ENCODE data around the gene NCOA7.
"Not testable (repeated sequence)": the region's sequence is repeated elsewhere in the genome, so short reads cannot be mapped to it uniquely, and the experiment has no call there.

The NCOA7 gene

DNA sequence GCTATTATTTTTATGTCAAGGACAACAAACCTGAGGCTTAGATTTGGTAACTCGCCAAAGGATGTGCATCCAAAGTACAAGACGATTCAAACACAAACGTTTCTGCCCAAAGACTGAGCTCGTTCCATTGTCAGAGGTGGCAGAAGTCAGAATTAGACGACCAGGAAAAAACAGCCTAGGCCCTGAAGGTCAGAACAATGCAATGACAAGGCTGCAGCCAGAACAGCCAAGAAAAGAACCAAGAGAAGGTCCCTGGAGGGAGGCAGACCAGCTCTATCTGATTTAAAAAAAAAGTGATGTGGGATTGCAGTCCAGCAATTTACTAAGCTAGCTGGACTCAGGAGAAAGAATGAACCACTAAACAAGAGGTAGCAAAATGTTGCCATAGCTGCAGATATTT, 54.2 kb downstream of the NCOA7 start:
- DNase-seq, result no peak

- DNase-seq, result no peak
These were observed 55.7 kb downstream of the NCOA7 start for GRCh38 chr6:125846292-125847024.

DNA sequence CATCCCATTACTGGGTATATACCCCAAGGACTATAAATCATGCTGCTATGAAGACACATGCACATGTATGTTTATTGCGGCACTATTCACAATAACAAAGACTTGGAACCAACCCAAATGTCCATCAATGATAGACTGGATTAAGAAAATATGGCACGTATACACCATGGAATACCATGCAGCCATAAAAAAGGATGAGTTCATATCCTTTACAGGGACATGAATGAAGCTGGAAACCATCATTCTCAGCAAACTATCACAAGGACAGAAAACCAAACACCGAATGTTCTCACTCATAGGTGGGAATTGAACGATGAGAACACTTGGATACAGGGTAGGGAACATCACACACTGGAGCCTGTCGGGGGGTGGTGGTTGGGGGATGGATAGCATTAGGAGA, 57.5 kb downstream of the NCOA7 start:
- DNase-seq, result not testable (repeated sequence)

GRCh38 chr6:125850361-125850760, 59.6 kb downstream of the NCOA7 start:
- no peak for DNase-seq

DNA sequence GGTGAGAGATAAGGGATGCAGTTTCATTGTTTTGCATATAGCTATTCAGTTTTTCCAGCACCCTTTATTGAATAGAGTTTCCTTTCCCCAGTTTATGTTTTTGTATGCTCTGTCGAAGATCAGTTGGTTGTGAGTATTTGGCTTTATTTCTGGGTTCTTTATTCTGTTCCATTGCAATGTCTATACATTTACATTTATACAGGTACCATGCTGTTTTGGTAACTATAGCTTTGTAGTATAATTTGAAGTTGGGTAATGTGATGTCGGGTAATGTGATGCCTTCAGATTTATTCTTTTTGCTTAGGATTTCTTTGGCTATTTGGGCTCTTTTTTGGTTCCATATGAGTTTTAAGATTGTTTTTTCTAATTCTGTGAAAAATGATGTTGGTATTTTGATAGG, 61.8 kb downstream of the NCOA7 start:
- DNase-seq, result no peak

- DNase-seq, result no peak
These were observed 62.4 kb downstream of the NCOA7 start for GRCh38 chr6:125853168-125853567.

DNA sequence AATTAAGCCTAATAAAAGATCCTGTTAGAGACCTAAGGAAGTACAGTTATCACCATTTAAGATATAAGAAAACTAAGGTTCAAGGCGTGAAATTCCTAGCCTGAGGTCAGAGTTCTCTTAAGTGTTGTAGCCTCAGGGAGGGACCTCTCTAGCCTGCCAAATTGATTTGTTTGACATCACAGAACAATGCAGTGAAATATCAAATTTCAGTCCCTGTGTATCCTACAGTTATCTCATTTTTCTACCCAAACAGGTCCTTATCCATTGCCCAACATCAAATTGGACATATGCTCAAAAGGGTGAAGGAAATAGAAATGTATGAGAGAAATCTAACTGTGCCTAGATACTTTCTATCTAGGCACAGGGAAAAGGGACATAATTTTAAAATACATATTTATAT, 63.0 kb downstream of the NCOA7 start:
- no peak for DNase-seq

DNA sequence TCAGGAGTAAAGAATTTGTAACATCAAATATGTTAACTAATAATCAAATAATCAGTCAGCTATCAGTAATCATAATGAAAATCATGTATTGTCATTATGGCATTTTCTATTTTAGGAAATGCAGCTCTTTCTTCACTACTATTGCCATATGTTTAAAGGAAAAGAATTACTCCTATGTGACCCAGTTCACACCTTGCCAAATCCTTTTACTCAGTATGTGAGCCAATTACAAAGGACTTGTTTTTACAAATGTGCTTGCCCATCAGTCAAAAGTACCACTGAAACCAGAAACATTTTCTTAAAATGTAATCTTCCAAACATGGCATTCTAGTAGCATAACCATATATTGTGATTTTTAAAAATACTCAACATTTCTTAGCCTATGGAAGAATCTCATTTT, 63.6 kb downstream of the NCOA7 start:
- no peak for DNase-seq

- DNase-seq, result no peak
These were observed 65.0 kb downstream of the NCOA7 start for GRCh38 chr6:125855783-125856182.

- DNase-seq, result no peak
These were observed 67.1 kb downstream of the NCOA7 start for GRCh38 chr6:125857846-125858245.

GRCh38 chr6:125858427-125859320, 67.9 kb downstream of the NCOA7 start:
- peak; percentile 36 for DNase-seq

DNA sequence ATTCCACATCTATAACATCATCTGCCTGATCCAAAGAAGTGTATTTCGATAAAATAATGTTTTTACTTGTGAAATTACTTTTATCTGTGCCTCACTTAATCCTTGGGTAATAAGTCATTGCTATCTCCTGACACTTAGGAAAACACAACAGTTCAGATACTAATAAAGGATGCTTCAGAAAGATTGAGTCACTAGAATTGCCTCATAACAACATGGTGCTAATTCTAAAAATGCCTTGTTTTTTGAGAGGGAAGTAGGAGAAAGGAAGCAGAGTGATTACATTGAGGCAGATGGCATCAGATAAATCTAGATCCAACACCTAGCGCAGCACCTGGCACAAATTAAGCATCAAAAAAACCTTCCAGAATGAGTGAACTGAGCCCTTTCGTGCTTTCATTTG, 69.0 kb downstream of the NCOA7 start:
- DNase-seq, result no peak

DNA sequence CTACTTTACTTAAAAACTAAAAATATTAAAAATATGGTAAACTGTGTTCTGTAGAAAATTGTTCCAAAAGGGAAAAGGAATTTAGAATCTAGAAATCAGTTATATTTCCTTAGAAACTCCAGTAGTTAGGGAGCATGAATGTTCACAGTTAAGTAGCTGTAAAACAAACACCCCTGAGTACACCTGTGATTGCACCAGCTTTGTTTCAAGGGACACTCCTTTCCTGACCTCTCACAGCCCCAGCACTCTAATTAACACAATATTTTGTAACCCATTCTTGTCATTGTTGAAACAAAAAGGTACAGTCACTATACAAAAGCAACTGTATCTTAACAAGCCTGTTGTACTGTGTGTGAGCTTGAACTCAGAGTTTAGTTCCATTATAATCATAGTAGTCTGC, 72.3 kb downstream of the NCOA7 start:
- no peak for DNase-seq

DNA sequence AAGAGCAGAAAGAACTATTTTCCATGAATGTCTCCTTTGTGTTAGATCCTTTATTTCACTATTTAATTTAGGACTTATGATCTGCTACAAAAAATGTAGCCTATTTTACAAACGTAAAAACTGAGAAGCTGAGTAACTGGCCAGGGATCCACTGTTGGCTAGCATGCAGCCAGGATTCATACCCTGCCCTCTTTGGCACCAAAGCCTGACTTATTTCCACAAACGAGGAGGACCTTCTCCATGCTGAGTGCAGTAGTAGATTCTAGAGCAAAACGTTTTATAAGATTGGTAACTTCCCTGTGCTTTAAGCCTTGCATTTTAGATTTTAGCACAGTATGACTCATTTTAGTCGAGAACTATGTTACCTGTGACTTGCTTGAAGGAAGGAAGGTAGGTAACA, 74.3 kb downstream of the NCOA7 start:
- no peak for DNase-seq

DNA sequence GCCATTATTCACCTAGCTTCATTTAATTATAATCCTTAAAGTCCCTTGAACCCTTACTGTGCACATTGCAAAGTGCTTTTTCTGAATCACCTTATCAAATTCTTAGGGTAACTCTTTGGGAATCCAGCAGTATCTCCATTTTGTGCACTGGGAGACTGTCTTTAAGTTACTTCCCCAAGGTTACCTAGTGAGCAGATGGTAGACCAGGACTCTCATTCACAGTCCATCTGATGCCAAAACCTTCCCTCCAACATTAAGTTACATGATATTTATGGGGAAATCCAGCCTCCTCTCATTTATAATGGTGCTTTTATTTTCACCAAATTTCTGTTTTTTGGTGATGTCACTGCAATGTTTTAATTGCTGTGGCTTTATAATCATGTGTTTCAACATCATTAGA, 75.7 kb downstream of the NCOA7 start:
- DNase-seq, result no peak

GRCh38 chr6:125867483-125867942, 76.8 kb downstream of the NCOA7 start:
- no peak for DNase-seq

- no peak for DNase-seq
These were observed 77.5 kb downstream of the NCOA7 start for GRCh38 chr6:125868252-125868651.

DNA sequence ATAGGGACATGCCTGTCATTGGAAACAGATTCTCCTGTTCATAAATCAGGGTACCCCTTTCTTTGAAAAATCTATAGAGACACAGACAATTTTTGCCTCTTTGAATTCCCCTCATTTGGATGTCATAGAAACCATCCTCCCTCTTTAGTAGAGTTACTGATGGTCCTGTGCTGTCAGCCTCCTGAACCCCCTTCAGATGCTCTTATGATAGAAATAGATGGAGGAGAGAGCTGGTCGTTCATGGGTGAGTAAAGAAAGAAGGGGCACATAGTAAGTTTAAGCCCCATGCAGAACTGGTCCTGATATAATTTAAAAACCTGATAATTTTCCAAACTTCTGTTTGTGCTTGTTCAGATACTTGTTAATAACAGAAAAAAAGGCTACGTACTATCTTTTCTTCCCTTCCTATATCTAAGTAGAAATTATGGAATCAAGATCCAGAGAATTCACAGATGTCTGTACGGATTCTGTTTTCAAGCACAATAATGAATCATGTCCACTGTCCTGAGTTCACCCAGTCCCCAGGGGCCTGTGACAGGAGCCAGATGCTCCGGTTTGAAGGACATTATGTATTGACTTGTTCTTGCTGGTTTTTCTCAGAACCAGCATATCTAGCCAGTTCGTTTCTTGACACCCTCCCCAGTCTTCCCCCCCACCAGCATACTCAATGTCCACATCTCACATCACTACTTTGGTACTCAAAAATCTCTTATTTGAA, 78.1 kb downstream of the NCOA7 start:
- DNase-seq, result no peak

- DNase-seq, result no peak
These were observed 78.7 kb downstream of the NCOA7 start for GRCh38 chr6:125869427-125869826.

DNA sequence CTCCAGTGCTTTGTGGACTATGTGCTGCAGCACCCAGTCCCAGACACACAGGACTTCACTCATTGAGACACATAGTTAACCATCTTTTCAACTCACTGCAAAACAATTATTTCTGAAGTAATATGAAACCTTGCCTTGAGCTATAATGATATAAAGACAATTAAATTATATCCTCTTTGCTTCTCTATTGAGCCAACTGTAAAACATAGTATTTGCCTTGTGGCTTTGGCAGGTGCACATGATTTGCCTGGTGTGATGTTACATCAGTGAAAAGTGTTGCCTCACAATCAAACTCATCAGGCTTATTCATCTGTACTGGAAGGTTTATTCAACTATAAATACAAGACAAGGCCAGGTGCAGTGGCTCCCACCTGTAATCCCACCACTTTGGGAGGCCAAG, 80.6 kb downstream of the NCOA7 start:
- no peak for DNase-seq

DNA sequence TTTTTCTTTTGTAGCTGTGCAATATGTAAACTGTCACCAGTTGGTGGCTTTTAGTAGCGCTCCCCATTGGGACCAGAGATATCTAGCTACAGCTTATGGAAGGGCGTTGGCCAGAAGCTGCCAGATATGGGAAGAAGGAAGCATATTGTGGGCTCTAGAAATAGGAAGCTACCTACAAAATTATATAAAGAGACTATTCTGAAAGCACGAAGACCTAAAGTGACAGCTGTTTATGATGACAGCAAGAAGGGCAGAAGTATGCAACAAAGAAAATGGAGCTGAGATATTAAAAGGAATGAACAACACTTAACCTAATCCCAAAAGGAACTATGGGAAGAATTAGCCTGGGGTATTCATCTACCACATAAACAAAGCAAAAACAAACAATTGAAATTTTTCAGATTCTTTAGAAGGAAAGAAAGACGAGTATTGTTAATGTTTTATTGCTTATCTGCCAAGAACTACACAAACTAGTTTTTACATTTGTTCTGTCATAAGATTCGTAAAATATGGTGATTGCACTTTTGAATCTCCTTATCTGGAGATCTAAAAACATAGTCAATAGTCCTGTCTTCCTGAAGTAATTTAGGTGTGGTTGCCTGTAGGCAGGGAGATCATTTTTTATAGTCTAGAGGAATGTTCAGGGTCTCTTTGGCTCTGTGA, 81.6 kb downstream of the NCOA7 start:
- no peak for DNase-seq

DNA sequence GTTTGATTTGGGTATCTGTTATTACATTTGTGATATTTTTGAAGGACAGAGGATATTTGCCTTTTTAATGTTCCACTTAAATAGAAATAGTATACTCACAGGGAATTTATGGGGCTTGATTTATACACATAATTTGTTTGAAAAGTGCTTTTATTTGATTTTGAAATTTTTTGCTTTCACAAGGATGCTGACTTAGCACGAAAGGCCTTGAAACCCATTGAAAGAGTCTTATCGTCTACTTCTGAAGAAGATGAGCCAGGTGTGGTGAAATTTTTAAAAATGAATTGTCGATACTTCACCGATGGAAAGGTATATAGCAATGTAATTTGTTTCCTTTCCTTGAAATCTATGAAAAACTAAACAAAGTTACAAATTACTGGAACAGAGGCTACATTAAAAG, 91.5 kb downstream of the NCOA7 start:
- no peak for DNase-seq
